Stimulated activated CD8-positive, alpha-beta memory T cell treated with anti-CD3 and anti-CD28 coated beads, Interleukin-12 subunit alpha, Interleukin-12 subunit beta, amount 100 ng/mL, for 1 hour (primary cell): ENCODE results near the gene SH3BGR.
"Not testable (repeated sequence)": the region's sequence is repeated elsewhere in the genome, so short reads cannot be mapped to it uniquely, and the experiment has no call there.

Source experiments
- DNase-seq: peaks from one replicate; pipeline ENCODE4 v3.0.0-alpha.2; 2020; ENCODE audit warnings: low read depth

SH3BGR gene

GRCh38 chr21:39451332-39452206, at the start of gene SH3BGR:
TSS of gene SH3BGR (plus strand) at chr21:39451970. CDS start at chr21:39452097, 127 bp downstream.
- no peak for DNase-seq

- no peak for DNase-seq
Measured at GRCh38 chr21:39406065-39406464, 45.7 kb upstream of the SH3BGR start.

- DNase-seq: not testable (repeated sequence)
Measured at GRCh38 chr21:39419204-39419603, 32.6 kb upstream of the SH3BGR start.

- DNase-seq: no peak
Measured at GRCh38 chr21:39422527-39423241, 29.1 kb upstream of the SH3BGR start.

DNA sequence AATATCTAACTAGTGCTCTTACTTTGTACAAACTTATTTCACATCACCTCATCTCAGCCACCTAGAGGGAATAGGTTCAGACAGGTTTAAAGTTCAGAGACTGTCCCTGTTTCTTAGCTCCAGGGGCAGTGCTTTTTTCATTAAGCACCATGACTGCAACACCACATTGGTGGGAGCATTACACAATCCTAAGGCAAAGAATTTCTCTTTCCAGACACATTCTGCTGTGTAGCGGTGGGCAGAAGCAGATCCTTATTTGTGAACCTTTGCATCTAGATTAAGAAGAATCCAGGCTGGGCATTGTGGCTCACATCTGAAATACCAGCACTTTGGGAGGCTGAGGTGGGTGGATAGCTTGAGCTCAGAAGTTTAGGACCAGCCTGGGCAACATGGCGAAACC, 22.3 kb upstream of the SH3BGR start:
- no peak for DNase-seq

- DNase-seq: no peak
Measured at GRCh38 chr21:39430016-39430415, 21.8 kb upstream of the SH3BGR start.

GRCh38 chr21:39430457-39430856, 21.3 kb upstream of the SH3BGR start:
- no peak for DNase-seq

DNA sequence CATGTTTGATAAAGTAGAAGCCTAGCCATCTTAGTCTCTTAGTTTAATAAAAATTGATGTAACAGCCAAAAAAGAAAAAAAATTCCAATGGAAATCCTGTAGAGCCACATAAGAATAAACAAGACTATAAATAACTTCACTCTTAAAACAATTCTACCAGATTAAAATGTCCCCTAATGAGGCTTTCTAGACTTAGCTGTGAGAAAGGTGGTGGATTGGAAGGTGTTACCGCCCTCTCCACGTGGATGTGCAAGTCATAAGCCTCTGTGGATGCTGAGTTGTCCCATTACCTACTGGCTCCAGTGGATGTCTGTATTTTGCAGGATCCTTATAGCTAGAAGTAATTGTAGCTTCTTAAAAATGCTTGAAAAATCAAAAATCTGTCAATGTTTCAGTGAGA, 20.8 kb upstream of the SH3BGR start:
- DNase-seq: no peak

DNA sequence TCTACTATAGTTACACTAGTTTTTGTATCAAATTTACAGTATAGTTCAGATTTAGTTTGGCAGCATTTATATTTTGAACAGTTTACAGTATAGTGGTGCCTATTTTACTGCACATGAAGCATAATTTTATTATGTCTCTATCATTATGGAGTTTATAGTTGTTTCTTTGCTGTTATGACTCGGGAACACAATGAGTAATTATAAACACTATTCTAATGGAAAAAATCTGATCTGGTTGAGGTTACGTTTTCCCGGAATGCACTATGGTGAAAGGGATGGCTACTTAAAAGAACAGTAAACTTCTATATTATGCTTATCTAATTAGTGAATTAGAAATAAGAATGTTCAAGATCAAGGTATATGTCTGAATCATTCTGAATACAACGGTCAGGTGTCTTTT, 16.8 kb upstream of the SH3BGR start:
- DNase-seq: no peak

GRCh38 chr21:39439232-39439631, 12.5 kb upstream of the SH3BGR start:
- DNase-seq: no peak

DNA sequence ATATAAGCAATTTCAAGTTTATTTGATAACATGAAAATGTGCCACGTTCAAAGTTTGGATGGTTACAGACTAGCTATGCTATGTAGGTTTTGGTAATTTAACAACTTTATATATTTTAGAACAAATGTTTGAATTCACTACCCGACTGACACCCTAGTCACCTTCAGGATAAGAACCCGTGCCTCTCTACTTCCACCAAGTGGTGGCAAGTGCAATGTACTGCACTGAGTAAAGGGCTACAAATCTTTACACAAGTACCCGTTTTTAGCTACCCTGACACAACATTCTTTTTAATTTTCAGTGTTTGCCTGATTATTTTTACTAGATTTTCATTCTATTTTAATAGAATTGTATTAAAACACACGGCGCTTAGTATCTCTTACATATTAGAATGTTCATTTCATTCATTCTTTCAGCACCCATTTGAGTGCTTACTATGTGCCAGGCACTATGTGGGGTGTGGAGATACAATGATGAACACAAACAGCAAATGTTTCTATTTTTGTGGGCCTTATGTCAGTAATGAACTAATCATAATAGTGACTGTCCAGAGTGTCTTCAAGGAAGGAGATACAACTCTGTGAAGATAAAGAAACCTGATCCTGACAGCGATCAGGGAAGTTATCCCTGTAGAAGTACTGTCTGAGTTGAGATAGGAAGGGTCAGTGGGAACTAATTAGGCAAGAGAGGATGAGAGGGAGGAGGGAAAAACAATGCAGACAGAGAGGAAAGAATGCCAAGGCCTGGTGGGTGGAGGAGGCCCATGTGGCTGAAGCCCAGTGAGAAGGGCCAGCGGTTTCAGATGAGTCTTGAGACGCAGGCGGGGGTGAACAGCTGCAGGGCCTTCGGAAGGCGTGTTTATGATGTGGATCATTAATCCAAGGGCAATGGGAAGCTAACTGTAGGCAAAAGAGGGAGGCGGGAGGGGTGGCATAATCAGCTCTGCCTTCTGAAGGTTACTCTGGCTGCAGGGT, 10.0 kb upstream of the SH3BGR start:
- DNase-seq: peak; percentile 20

DNA sequence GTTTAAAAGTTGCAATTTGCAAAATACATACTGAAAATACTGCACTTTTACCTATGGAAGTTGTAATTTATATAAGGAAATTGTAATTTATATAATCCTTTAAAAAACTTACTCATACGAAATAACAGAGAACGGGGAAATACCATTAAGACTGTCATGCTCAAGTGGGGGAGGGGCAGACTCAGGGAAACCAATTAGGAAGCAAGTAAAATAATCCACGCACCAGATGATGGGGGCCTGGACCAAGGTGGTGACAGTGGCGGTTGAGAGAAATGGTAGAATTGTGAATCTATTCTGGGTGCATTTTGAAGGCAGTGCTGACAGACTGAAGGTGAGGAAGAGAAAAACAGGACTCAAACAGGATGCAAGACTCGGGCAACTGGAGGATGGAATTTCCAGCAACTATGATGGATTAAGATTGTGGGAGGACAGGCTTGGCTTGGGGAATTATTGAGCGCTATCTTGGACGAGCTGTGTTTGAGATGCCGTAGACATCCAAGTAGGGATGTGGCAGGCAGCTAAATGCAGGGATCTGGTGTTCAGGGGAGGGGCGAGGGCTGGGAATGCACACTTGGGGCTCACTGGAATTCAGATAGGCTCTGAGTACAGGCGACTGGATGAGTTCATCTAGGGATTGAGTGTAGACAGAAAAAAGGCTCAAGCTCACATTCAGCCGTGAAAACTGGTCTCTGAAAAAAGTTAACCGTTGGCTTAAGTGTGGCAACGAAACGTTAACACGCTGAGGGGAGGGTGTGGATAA, 7.2 kb upstream of the SH3BGR start:
- DNase-seq: no peak

DNA sequence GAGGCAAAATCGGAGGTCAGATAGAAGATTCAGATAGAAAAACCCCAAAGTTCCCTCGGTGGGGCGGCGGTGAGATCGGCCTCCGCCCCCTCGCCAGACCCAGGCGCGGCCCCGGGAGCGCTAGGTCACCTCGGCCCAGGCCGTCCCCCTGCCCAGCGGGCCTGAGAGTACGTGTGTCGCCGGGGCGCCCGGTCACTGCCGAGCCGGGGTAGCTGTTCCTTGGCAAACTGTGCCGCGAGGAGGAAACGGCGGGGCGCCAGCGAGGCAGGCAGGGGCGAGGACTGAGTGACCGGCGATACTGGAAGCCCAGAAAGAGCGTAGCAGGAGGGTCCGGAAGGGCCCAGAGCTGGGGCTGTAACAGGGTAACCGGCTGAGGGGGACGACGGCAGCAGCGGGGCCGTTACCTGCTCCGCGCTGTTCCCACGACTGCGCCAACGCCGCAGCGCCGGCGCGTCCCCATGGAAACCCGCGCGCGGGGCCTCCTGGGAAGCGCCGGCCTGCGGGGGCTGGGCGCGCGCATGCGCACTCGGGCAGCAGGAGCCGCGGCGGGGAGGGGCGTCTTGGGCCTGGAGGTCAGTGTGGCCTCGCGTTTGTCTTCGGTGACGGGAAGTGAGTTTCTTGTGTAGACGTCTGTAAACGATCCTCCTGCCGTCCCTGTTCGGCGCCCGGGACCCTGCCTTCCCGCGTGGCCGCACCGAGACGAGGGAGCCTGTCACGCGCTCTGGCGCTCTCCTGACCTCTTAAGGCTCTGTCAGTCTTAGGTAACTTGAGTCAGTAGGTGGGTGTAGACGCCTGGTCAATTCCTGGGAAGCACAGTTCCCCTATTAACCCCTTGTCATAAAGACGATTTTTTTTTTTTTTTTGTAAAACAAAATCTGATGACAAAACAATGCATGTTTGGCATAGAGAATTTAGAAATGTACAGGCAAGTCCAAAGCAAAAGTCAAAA, 6.2 kb upstream of the SH3BGR start, which contains the start of gene LCA5L:
LCA5L (minus strand) TSS at position 458 of the 949 bp plus-strand sequence. CDS start 17,285 bp downstream, outside the sequence.
- peak; percentile 78 for DNase-seq

DNA sequence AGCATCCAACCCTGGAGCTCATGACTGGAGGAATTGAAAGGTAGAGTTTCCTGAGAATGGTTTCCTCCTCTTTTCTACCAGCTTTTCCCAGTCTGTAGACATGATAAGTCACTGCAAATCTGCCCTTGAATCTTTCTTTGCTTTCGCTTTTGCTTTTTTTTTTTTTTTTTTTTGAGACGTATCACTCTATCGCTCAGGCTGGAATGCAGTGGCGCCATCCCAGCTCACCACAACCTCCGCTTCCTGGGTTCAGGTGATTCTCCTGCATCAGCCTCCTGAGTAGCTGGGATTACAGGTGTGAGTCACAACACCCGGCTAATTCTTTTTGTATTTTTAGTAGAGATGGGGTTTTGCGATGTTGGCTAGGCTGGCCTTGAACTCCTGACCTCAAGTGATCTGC, 4.5 kb upstream of the SH3BGR start:
- DNase-seq: no peak

DNA sequence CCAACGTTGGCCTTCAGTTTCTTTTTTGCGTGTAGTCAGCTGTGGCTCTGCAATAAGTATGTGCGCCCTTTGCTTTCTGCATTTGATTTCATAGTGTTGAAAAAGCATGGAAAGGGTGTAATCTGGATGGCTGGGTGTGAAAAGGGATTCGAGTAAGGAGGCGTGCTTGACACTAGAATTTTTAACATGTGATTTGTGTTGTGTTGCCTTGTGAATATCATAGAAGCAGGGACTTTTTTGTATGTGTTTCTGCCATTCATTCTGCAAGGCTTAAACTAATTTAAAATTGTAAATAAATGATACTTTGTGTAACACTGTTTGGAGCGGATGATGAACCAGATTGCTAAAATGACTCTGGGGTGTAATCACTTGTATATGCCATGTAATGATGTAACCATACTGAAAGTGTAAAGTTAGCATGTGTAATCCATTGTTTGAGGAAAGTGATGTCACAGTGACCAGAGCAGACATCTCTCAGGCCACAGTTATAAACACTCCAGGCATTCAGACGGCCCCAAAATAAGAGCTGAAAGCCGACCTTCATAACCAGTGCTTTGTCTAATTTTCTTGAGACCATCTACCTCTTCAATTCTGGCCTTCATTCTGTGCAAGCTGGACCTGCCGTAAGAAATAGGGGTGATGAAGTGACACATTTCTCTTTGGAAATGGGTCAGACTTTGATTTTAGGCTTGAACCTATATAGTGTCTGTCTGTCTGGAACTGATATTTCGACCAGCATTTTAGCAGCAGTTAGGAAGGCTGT, 618 bp downstream of the SH3BGR start:
- DNase-seq: no peak

- no peak for DNase-seq
Measured at GRCh38 chr21:39452970-39453342, 1.2 kb downstream of the SH3BGR start.

- DNase-seq: no peak
Measured at GRCh38 chr21:39453571-39454179, 1.9 kb downstream of the SH3BGR start.

GRCh38 chr21:39454949-39455668, 3.3 kb downstream of the SH3BGR start:
- DNase-seq: no peak
